ENCODE results near the gene GRB2. TPM values are rescaled to one million over a fixed set of nuclear protein-coding genes. Genes with fewer than 3 reads are reported as not detected.

GRB2 gene
- total and polyA plus RNA-seq, 2 experiments from 2014 or later: 82.7 to 101 TPM

DNA sequence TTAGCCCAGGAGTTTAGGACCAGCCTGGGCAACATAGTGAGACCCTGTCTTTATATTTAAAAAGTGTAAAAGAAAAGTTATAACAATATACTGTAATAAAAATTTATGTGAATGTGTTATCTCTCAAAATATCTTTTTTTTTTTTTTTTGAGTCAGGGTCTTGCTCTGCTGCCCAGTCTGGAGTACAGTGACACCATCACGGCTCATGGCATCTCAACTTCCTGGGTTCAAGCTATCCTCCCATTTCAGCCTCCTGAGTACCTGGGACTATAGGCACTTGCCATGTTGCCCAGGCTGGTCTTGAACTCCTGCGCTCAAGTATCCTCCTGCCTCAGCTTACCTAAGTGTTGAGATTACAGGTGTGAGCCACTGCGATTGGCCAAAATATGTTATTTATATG lies 70.8 kb downstream of the GRB2 start:
- no peak overlapping the region for H3K4me3 ChIP-seq
- no peak overlapping the region for H2AFZ ChIP-seq
- H3K4me1 ChIP-seq (ENCODE audit: insufficient read depth): no peaks in the 10 kb centered on the region
- H3K27ac ChIP-seq: no peak overlapping the region
- 97% methylated on average over 3 of the region's 3 CpGs for WGBS (ENCODE audit: low lambda C conversion rate, missing lambda C conversion rate)
- H3K79me2 ChIP-seq: peaks cover 87% of the 10 kb centered on the region
- TF ChIP-seq EZH2 (IDR thresholded peaks at IDR 0.05; ENCODE audit: borderline replicate concordance) (no peak), EZH2phosphoT487 (IDR thresholded peaks at IDR 0.05; ENCODE audit: low read depth, severe bottlenecking, unreplicated experiment) (no peak)
- TF ChIP-seq, protein P1, sequence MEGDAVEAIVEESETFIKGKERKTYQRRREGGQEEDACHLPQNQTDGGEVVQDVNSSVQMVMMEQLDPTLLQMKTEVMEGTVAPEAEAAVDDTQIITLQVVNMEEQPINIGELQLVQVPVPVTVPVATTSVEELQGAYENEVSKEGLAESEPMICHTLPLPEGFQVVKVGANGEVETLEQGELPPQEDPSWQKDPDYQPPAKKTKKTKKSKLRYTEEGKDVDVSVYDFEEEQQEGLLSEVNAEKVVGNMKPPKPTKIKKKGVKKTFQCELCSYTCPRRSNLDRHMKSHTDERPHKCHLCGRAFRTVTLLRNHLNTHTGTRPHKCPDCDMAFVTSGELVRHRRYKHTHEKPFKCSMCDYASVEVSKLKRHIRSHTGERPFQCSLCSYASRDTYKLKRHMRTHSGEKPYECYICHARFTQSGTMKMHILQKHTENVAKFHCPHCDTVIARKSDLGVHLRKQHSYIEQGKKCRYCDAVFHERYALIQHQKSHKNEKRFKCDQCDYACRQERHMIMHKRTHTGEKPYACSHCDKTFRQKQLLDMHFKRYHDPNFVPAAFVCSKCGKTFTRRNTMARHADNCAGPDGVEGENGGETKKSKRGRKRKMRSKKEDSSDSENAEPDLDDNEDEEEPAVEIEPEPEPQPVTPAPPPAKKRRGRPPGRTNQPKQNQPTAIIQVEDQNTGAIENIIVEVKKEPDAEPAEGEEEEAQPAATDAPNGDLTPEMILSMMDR (IDR thresholded peaks at IDR 0.05; ENCODE audit: poor library complexity): no peak
- H3K9me2 ChIP-seq (replicated peaks; ENCODE audit: insufficient read depth): no peaks in the 10 kb centered on the region
- H3K9me3 ChIP-seq (ENCODE audit: low read depth): no peaks in the 10 kb centered on the region
- no peaks in the 10 kb centered on the region for H3K36me3 ChIP-seq (replicated peaks; ENCODE audit: insufficient read depth, low read depth)
- no peaks in the 10 kb centered on the region for H3K27me3 ChIP-seq
- peaks cover 29% of the 10 kb centered on the region for H4K20me1 ChIP-seq (ENCODE audit: insufficient read depth, poor library complexity, severe bottlenecking)
- H3K4me2 ChIP-seq: no peak overlapping the region
- no peak for DNase-seq (ENCODE audit: low spot score)

GRCh38 chr17:75331671-75332070 lies 73.8 kb downstream of the GRB2 start:
- Histone ChIP-seq H3K27ac (no peak overlapping the region), H4K20me1 (ENCODE audit: insufficient read depth, poor library complexity, severe bottlenecking) (peaks cover 17% of the 10 kb centered on the region), H3K4me3 (no peak overlapping the region)

GRCh38 chr17:75327757-75328156 lies 77.7 kb downstream of the GRB2 start:
- Histone ChIP-seq H4K20me1 (ENCODE audit: insufficient read depth, poor library complexity, severe bottlenecking) (no peaks in the 10 kb centered on the region), H3K27me3 (no peaks in the 10 kb centered on the region), H3K4me2 (no peak overlapping the region), H3K9me3 (ENCODE audit: low read depth) (no peaks in the 10 kb centered on the region), H3K79me2 (peaks cover 55% of the 10 kb centered on the region), H3K9me2 (replicated peaks; ENCODE audit: insufficient read depth) (no peaks in the 10 kb centered on the region), H3K4me3 (no peak overlapping the region), H2AFZ (no peak overlapping the region), H3K36me3 (replicated peaks; ENCODE audit: insufficient read depth, low read depth) (no peaks in the 10 kb centered on the region), H3K27ac (no peak overlapping the region), H3K4me1 (ENCODE audit: insufficient read depth) (no peaks in the 10 kb centered on the region)
- WGBS (ENCODE audit: low lambda C conversion rate, missing lambda C conversion rate): 100% methylated on average over 2 of the region's 2 CpGs
- no peak for DNase-seq (ENCODE audit: low spot score)
- TF ChIP-seq EZH2phosphoT487 (IDR thresholded peaks at IDR 0.05; ENCODE audit: low read depth, severe bottlenecking, unreplicated experiment): no peak
- TF ChIP-seq, protein P1 (IDR thresholded peaks at IDR 0.05; ENCODE audit: poor library complexity): no peak
- TF ChIP-seq EZH2 (IDR thresholded peaks at IDR 0.05; ENCODE audit: borderline replicate concordance): no peak

More at GRCh38 chr17:75331671-75332070, 73.8 kb downstream of the GRB2 start:
- 96% methylated on average over 6 of the region's 6 CpGs for WGBS (ENCODE audit: low lambda C conversion rate, missing lambda C conversion rate)
- Histone ChIP-seq H3K27me3 (no peaks in the 10 kb centered on the region), H3K36me3 (replicated peaks; ENCODE audit: insufficient read depth, low read depth) (no peaks in the 10 kb centered on the region), H3K9me2 (replicated peaks; ENCODE audit: insufficient read depth) (no peaks in the 10 kb centered on the region), H3K4me1 (ENCODE audit: insufficient read depth) (no peaks in the 10 kb centered on the region), H3K4me2 (no peak overlapping the region), H3K9me3 (ENCODE audit: low read depth) (no peaks in the 10 kb centered on the region), H2AFZ (no peak overlapping the region), H3K79me2 (peaks cover 87% of the 10 kb centered on the region)
- TF ChIP-seq EZH2phosphoT487 (IDR thresholded peaks at IDR 0.05; ENCODE audit: low read depth, severe bottlenecking, unreplicated experiment) (no peak), EZH2 (IDR thresholded peaks at IDR 0.05; ENCODE audit: borderline replicate concordance) (no peak)
- TF ChIP-seq, protein P1 (IDR thresholded peaks at IDR 0.05; ENCODE audit: poor library complexity): no peak
- no peak for DNase-seq (ENCODE audit: low spot score)
